ENCODE measurements around the gene ATN1.

ATN1 gene

DNA sequence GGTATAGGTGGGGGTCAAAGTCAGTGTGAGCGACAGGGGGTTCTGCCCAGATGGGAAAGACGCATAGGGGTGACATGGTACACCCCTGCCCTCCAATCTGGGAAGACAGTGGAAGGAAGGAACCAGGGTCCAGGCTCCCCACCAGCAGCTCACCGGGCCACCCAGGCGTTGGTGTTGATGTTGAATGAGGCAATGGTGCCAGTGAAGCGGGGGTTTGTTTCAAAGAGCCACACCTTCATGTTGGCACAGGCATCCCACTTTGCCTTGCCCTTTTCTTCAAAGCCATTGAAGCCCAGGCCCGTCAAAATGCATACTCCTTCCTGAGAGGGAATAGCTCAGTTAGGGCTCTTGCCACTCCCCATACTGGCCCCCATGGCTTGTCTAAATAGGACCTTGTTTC lies 50.4 kb downstream of the ATN1 start (continued):
- TF ChIP-seq, protein P1, sequence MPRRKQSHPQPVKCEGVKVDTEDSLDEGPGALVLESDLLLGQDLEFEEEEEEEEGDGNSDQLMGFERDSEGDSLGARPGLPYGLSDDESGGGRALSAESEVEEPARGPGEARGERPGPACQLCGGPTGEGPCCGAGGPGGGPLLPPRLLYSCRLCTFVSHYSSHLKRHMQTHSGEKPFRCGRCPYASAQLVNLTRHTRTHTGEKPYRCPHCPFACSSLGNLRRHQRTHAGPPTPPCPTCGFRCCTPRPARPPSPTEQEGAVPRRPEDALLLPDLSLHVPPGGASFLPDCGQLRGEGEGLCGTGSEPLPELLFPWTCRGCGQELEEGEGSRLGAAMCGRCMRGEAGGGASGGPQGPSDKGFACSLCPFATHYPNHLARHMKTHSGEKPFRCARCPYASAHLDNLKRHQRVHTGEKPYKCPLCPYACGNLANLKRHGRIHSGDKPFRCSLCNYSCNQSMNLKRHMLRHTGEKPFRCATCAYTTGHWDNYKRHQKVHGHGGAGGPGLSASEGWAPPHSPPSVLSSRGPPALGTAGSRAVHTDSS (tag by site-specific recombination; IDR thresholded peaks at IDR 0.05), result no peak
- TF ChIP-seq, protein P2, sequence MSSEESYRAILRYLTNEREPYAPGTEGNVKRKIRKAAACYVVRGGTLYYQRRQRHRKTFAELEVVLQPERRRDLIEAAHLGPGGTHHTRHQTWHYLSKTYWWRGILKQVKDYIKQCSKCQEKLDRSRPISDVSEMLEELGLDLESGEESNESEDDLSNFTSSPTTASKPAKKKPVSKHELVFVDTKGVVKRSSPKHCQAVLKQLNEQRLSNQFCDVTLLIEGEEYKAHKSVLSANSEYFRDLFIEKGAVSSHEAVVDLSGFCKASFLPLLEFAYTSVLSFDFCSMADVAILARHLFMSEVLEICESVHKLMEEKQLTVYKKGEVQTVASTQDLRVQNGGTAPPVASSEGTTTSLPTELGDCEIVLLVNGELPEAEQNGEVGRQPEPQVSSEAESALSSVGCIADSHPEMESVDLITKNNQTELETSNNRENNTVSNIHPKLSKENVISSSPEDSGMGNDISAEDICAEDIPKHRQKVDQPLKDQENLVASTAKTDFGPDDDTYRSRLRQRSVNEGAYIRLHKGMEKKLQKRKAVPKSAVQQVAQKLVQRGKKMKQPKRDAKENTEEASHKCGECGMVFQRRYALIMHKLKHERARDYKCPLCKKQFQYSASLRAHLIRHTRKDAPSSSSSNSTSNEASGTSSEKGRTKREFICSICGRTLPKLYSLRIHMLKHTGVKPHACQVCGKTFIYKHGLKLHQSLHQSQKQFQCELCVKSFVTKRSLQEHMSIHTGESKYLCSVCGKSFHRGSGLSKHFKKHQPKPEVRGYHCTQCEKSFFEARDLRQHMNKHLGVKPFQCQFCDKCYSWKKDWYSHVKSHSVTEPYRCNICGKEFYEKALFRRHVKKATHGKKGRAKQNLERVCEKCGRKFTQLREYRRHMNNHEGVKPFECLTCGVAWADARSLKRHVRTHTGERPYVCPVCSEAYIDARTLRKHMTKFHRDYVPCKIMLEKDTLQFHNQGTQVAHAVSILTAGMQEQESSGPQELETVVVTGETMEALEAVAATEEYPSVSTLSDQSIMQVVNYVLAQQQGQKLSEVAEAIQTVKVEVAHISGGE (tag by site-specific recombination; conservative IDR thresholded peaks at IDR 0.05; ENCODE audit: low read depth), result no peak

DNA sequence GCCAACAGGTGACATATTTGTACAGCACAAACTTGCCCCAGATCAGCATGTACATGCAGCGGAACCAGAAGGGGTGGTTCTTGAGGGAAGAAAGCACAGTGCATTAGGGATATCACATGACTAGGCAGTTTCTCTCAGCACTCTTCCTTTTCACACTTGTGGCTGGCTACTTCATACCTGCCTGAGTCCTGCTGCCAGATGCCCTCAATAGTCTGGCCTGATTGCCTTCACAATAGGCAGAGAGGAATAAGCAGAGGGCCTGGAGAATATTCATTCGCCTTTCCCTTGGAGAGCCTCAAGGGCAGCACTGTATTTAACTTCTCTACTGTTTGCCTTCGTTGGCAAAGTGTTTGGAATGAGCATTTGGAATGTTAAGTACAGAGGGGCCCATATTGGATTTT lies 50.9 kb downstream of the ATN1 start:
- no peaks in the 10 kb centered on the region for H3K4me1 ChIP-seq (ENCODE audit: control insufficient read depth, insufficient read depth, low read length)
- ChIA-PET POLR2A (interaction anchor here (1.1 to 1.3 kb wide), 2 partner anchors 27 to 39 kb away, joined by 3 to 6 read pairs; partner anchors contain the start of gene LPCAT3), CTCF (interaction anchor here (0.6 kb wide), 1 partner anchor 108 kb away, joined by 3 read pairs; no protein-coding TSS in a partner anchor)
- H3K27ac ChIP-seq (ENCODE audit: extremely low read depth, low read depth, low read length), result no peak overlapping the region
- H3K9me3 ChIP-seq (ENCODE audit: control insufficient read depth, insufficient read depth, low read depth, low read length), result no peaks in the 10 kb centered on the region
- H3K4me3 ChIP-seq (ENCODE audit: low read depth, low read length), result no peak overlapping the region
- H3K36me3 ChIP-seq (ENCODE audit: control insufficient read depth in 2 of 2, insufficient read depth in 1 of 2, low read length in 2 of 2), result peaks cover 24 to 97% of the 10 kb centered on the region in 2 experiments
- TF ChIP-seq SCRT2 (tag by site-specific recombination; IDR thresholded peaks at IDR 0.05) (peak; percentile 50; the same call in 1 of the 2 replicates), ZNF202 (tag by site-specific recombination; IDR thresholded peaks at IDR 0.05; ENCODE audit: borderline replicate concordance) (no peak)

DNA sequence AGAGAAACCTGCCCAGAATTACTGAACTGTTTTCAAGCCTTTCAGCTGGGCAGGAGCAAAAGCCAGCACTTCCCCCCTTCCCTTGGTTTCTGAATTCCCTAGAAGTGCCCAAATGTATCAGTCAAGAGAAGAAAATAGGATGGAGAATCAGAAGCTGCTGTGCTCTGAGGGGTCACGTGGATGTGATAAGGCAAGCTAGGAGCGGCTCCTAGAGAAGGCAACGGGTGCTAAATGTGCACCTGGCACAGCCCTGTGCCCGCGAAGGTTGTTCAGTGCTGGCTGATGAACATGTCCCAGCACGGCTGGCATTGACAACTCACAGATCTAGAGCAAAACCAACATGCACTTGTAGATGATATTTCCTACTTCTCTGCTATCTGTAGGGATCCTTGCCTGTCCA lies 51.3 kb downstream of the ATN1 start:
- Histone ChIP-seq H3K9me3 (ENCODE audit: control insufficient read depth, insufficient read depth, low read depth, low read length) (no peaks in the 10 kb centered on the region), H3K27ac (ENCODE audit: extremely low read depth, low read depth, low read length) (no peak overlapping the region), H3K36me3 (ENCODE audit: control insufficient read depth in 2 of 2, insufficient read depth in 1 of 2, low read length in 2 of 2) (peaks cover 27 to 97% of the 10 kb centered on the region in 2 experiments), H3K4me3 (ENCODE audit: low read depth, low read length) (no peak overlapping the region), H3K4me1 (ENCODE audit: control insufficient read depth, insufficient read depth, low read length) (no peaks in the 10 kb centered on the region)
- CTCF ChIA-PET, result interaction anchor here (0.6 kb wide), 1 partner anchor 109 kb away, joined by 3 read pairs; no protein-coding TSS in a partner anchor
- POLR2A ChIA-PET, result interaction anchor here (1.1 kb wide), 1 partner anchor 39 kb away, joined by 3 read pairs; the partner anchor contains the start of gene LPCAT3
- TF ChIP-seq ZNF571 (tag by site-specific recombination; IDR thresholded peaks at IDR 0.05) (no peak), ZNF747 (tag by site-specific recombination; IDR thresholded peaks at IDR 0.05) (no peak), SALL2 (tag by site-specific recombination; IDR thresholded peaks at IDR 0.05; ENCODE audit: borderline replicate concordance) (no peak), ZNF292 (tag by site-specific recombination; IDR thresholded peaks at IDR 0.05; ENCODE audit: borderline replicate concordance, low read depth) (no peak)
- TF ChIP-seq, protein P3, sequence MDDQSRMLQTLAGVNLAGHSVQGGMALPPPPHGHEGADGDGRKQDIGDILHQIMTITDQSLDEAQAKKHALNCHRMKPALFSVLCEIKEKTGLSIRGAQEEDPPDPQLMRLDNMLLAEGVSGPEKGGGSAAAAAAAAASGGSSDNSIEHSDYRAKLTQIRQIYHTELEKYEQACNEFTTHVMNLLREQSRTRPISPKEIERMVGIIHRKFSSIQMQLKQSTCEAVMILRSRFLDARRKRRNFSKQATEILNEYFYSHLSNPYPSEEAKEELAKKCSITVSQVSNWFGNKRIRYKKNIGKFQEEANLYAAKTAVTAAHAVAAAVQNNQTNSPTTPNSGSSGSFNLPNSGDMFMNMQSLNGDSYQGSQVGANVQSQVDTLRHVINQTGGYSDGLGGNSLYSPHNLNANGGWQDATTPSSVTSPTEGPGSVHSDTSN (CRISPR knock-in tag; IDR thresholded peaks at IDR 0.05), result no peak

DNA sequence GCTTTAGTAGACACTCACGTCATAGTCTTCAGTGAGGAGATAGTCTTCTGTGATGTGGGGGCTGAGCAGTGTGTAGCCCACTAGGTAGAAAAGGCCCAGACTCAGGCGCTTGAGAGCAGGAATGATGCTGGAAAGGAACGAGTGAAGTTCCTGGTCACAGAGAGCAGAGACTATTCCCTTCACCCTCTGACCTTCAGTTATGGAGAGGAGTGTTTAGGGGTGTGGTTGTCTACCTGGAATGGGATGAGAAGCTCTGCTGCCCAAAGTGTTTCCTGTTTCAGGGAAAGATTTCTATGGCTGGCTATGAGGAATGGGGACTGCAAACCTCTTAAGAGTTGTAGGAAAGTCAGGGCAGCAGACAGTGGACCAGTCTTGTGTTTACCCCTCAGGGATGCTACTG lies 51.7 kb downstream of the ATN1 start:
- H3K4me3 ChIP-seq (ENCODE audit: low read depth, low read length), result no peak overlapping the region
- H3K27ac ChIP-seq (ENCODE audit: extremely low read depth, low read depth, low read length), result no peak overlapping the region
- H3K36me3 ChIP-seq (ENCODE audit: control insufficient read depth in 2 of 2, insufficient read depth in 1 of 2, low read length in 2 of 2), result peaks cover 27 to 97% of the 10 kb centered on the region in 2 experiments
- H3K9me3 ChIP-seq (ENCODE audit: control insufficient read depth, insufficient read depth, low read depth, low read length), result no peaks in the 10 kb centered on the region
- H3K4me1 ChIP-seq (ENCODE audit: control insufficient read depth, insufficient read depth, low read length), result no peaks in the 10 kb centered on the region
- ChIA-PET CTCF (no interaction called here), POLR2A (interaction anchor here (1.1 kb wide), 1 partner anchor 39 kb away, joined by 3 read pairs; the partner anchor contains the start of gene LPCAT3)
- TF ChIP-seq ZNF600 (tag by site-specific recombination; IDR thresholded peaks at IDR 0.05) (no peak), ZNF155 (tag by site-specific recombination; IDR thresholded peaks at IDR 0.05) (no peak), ZXDB (tag by site-specific recombination; IDR thresholded peaks at IDR 0.05) (no peak), ZNF324 (tag by site-specific recombination; IDR thresholded peaks at IDR 0.05) (no peak), SP2 (tag by site-specific recombination; IDR thresholded peaks at IDR 0.05) (no peak), KLF16 (tag by site-specific recombination; IDR thresholded peaks at IDR 0.05) (no peak), REPIN1 (tag by site-specific recombination; IDR thresholded peaks at IDR 0.05; ENCODE audit: low read depth) (no peak), ZNF48 (tag by site-specific recombination; IDR thresholded peaks at IDR 0.05) (no peak), ZNF621 (tag by site-specific recombination; IDR thresholded peaks at IDR 0.05) (no peak), ZNF292 (tag by site-specific recombination; IDR thresholded peaks at IDR 0.05; ENCODE audit: borderline replicate concordance, low read depth) (no peak)
- TF ChIP-seq, protein P4, sequence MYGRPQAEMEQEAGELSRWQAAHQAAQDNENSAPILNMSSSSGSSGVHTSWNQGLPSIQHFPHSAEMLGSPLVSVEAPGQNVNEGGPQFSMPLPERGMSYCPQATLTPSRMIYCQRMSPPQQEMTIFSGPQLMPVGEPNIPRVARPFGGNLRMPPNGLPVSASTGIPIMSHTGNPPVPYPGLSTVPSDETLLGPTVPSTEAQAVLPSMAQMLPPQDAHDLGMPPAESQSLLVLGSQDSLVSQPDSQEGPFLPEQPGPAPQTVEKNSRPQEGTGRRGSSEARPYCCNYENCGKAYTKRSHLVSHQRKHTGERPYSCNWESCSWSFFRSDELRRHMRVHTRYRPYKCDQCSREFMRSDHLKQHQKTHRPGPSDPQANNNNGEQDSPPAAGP (tag by site-specific recombination; IDR thresholded peaks at IDR 0.05), result no peak
- TF ChIP-seq, protein P5, sequence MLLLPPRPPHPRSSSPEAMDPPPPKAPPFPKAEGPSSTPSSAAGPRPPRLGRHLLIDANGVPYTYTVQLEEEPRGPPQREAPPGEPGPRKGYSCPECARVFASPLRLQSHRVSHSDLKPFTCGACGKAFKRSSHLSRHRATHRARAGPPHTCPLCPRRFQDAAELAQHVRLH (tag by site-specific recombination; IDR thresholded peaks at IDR 0.05), result no peak
- TF ChIP-seq, protein P6, sequence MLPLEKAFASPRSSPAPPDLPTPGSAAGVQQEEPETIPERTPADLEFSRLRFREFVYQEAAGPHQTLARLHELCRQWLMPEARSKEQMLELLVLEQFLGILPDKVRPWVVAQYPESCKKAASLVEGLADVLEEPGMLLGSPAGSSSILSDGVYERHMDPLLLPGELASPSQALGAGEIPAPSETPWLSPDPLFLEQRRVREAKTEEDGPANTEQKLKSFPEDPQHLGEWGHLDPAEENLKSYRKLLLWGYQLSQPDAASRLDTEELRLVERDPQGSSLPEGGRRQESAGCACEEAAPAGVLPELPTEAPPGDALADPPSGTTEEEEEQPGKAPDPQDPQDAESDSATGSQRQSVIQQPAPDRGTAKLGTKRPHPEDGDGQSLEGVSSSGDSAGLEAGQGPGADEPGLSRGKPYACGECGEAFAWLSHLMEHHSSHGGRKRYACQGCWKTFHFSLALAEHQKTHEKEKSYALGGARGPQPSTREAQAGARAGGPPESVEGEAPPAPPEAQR (tag by site-specific recombination; IDR thresholded peaks at IDR 0.05), result no peak
